ENCODE measurements around the gene ABHD17C. TPM values are rescaled to one million over a fixed set of nuclear protein-coding genes. Genes with fewer than 3 reads are reported as not detected.

The ABHD17C gene
- polyA plus RNA-seq, 1 donor (not counting 4 experiments of a cell fraction or from before 2014, with no cell fraction given): 23.3 TPM

DNA sequence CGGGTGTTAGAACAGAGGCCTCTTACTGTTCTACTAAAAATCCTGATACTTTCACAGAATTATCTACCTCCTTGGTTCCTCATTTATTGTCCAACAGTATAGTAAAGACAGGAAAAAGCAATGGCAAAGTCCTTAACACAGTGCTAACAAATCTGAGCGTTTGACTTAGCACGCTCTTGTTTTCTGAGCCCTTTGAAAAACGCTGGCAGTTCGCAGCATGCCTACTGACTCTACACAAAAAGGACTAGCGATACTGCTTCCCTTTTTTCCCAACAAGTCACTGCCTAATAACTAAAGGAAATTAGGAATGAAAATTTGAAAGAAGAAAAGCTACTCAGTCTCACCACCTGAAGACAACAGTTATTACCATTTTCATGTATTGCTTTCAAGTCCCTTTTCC lies 49.3 kb downstream of the ABHD17C start:
- no peaks in the 10 kb centered on the region for H3K27me3 ChIP-seq (ENCODE audit: control insufficient read depth, extremely low read depth, insufficient read depth, low read length)
- peaks cover 6% of the 10 kb centered on the region for H3K9me1 ChIP-seq (ENCODE audit: control insufficient read depth, extremely low read depth, insufficient read depth, low read length)
- DNase-seq (ENCODE audit: low read depth, low spot score): no peak
- peaks cover 2 to 4% of the 10 kb centered on the region in 2 experiments for H3K36me3 ChIP-seq (ENCODE audit: control insufficient read depth in 2 of 2, extremely low read depth in 1 of 2, insufficient read depth in 2 of 2, low read length in 2 of 2)
- H3K4me1 ChIP-seq (ENCODE audit: control insufficient read depth, extremely low read depth, insufficient read depth, low read length): no peaks in the 10 kb centered on the region
- no peak overlapping the region for H2AFZ ChIP-seq (ENCODE audit: control insufficient read depth, low read length)
- TF ChIP-seq, protein P1, sequence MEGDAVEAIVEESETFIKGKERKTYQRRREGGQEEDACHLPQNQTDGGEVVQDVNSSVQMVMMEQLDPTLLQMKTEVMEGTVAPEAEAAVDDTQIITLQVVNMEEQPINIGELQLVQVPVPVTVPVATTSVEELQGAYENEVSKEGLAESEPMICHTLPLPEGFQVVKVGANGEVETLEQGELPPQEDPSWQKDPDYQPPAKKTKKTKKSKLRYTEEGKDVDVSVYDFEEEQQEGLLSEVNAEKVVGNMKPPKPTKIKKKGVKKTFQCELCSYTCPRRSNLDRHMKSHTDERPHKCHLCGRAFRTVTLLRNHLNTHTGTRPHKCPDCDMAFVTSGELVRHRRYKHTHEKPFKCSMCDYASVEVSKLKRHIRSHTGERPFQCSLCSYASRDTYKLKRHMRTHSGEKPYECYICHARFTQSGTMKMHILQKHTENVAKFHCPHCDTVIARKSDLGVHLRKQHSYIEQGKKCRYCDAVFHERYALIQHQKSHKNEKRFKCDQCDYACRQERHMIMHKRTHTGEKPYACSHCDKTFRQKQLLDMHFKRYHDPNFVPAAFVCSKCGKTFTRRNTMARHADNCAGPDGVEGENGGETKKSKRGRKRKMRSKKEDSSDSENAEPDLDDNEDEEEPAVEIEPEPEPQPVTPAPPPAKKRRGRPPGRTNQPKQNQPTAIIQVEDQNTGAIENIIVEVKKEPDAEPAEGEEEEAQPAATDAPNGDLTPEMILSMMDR (optimal IDR thresholded peaks at IDR 0.05 in 1 of 3, IDR thresholded peaks at IDR 0.05 in 1 of 3, conservative IDR thresholded peaks at IDR 0.05 in 1 of 3; ENCODE audit: extremely low read depth in 1 of 3, insufficient read depth in 2 of 3, low read length in 3 of 3): no peak
- no peak for TF ChIP-seq EZH2 (IDR thresholded peaks at IDR 0.05; ENCODE audit: low read length)
- peaks cover 59% of the 10 kb centered on the region for H3K79me2 ChIP-seq (ENCODE audit: control insufficient read depth, insufficient read depth, low read length)
- no peak overlapping the region for H3K4me3 ChIP-seq (ENCODE audit: control insufficient read depth in 2 of 3, extremely low read depth in 1 of 3, insufficient read depth in 2 of 3, low read depth in 1 of 3, low read length in 3 of 3)
- no peak overlapping the region for H3K9ac ChIP-seq (ENCODE audit: control insufficient read depth, extremely low read depth, insufficient read depth, low read length)
- H4K20me1 ChIP-seq (ENCODE audit: control insufficient read depth, extremely low read depth, insufficient read depth, low read length): no peaks in the 10 kb centered on the region
- no peaks in the 10 kb centered on the region for H3K9me3 ChIP-seq (ENCODE audit: control insufficient read depth, low read depth, low read length)
- dilution Hi-C loops (cut with MboI; ENCODE audit: extremely low pct_ligation_motif_present, low sequenced_read_pairs): no loop called here
- H3K4me2 ChIP-seq (ENCODE audit: control insufficient read depth, extremely low read depth, insufficient read depth, low read depth, low read length): no peak overlapping the region
- no peak for FAIRE-seq
- H3K27ac ChIP-seq (ENCODE audit: control insufficient read depth, insufficient read depth, low read length): no peak overlapping the region

DNA sequence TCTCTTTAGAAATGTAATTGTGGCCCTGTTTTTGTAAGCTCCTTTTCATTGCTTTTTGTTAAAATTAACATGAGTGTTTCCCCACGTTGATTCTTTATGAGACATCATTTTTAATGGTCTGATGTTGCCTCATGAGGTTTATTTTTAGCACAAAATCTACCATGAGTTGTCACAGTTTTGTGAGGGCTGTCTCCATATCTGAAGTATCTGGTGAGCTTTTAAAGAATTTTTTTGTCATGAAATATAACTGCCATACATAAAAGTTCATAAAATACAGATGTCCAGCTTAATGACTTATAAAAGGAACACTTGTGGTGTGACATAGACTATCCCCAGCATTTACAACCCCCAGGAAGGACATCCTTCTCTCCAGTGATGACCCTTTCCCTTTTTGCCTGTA lies 49.7 kb downstream of the ABHD17C start:
- no peak overlapping the region for H3K9ac ChIP-seq (ENCODE audit: control insufficient read depth, extremely low read depth, insufficient read depth, low read length)
- no peak overlapping the region for H2AFZ ChIP-seq (ENCODE audit: control insufficient read depth, low read length)

More for the DNA sequence above, 49.7 kb downstream of the ABHD17C start:
- no peak for TF ChIP-seq EZH2 (IDR thresholded peaks at IDR 0.05; ENCODE audit: low read length)
- TF ChIP-seq, protein P1 (optimal IDR thresholded peaks at IDR 0.05 in 1 of 3, IDR thresholded peaks at IDR 0.05 in 1 of 3, conservative IDR thresholded peaks at IDR 0.05 in 1 of 3; ENCODE audit: extremely low read depth in 1 of 3, insufficient read depth in 2 of 3, low read length in 3 of 3): no peak
- Histone ChIP-seq H3K4me1 (ENCODE audit: control insufficient read depth, extremely low read depth, insufficient read depth, low read length) (no peaks in the 10 kb centered on the region), H3K9me1 (ENCODE audit: control insufficient read depth, extremely low read depth, insufficient read depth, low read length) (peaks cover 6% of the 10 kb centered on the region), H3K9me3 (ENCODE audit: control insufficient read depth, low read depth, low read length) (no peaks in the 10 kb centered on the region), H3K27ac (ENCODE audit: control insufficient read depth, insufficient read depth, low read length) (no peak overlapping the region), H3K36me3 (ENCODE audit: control insufficient read depth in 2 of 2, extremely low read depth in 1 of 2, insufficient read depth in 2 of 2, low read length in 2 of 2) (peaks cover 2 to 6% of the 10 kb centered on the region in 2 experiments), H3K4me2 (ENCODE audit: control insufficient read depth, extremely low read depth, insufficient read depth, low read depth, low read length) (no peak overlapping the region), H3K79me2 (ENCODE audit: control insufficient read depth, insufficient read depth, low read length) (peaks cover 59% of the 10 kb centered on the region), H3K4me3 (ENCODE audit: control insufficient read depth in 2 of 3, extremely low read depth in 1 of 3, insufficient read depth in 2 of 3, low read depth in 1 of 3, low read length in 3 of 3) (no peak overlapping the region), H3K27me3 (ENCODE audit: control insufficient read depth, extremely low read depth, insufficient read depth, low read length) (no peaks in the 10 kb centered on the region), H4K20me1 (ENCODE audit: control insufficient read depth, extremely low read depth, insufficient read depth, low read length) (no peaks in the 10 kb centered on the region)
- dilution Hi-C loops (cut with MboI; ENCODE audit: extremely low pct_ligation_motif_present, low sequenced_read_pairs): no loop called here
- FAIRE-seq: peak; percentile 9
- no peak for DNase-seq (ENCODE audit: low read depth, low spot score)

All from keratinocyte (primary cell).